GM13977 (cell line): Measurements from ENCODE around the gene MORF4L1.

ENCODE experiments used
- DNase-seq: peaks from one replicate; pipeline ENCODE4 v3.0.0; 2012; ENCODE audit warnings: low spot score
- in situ Hi-C: fragments of 300-500 bp; cut with MboI; formaldehyde crosslinking; loops from one replicate; pipeline ENCODE4 v1.12.0; 2022; ENCODE audit warnings: low sequenced_read_pairs, low pct_unique_long_range_greater_than_20kb, mixed read lengths, inconsistent platforms; ENCODE audit not compliant: unreplicated experiment
- TF ChIP-seq, protein P1 (sequence below): IDR thresholded peaks from 2 replicates; pipeline ENCODE4 v1.5.1; 2012; ENCODE audit warnings: mild to moderate bottlenecking, control low read depth; ENCODE audit not compliant: insufficient read depth; ENCODE audit errors: extremely low read depth, missing control alignments

MORF4L1 gene

DNA sequence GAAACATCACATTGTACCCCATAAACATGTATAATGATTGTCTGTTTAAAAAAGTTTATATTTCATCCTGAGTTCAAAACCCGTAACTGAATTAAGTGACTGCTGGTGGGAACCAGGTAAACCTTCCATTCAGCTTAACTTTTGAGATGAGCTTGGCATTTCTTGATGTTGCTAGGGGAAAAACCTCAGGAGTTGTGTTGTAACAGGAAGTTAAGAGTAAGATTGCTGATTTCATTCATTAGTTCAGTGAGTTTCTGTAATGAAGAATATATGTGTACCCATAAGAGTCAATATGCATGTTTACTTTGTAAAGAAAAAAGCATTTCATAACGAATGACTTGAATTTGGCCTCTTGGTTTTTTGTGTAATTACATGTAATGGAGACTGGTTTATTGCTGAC is 39.6 kb downstream of the MORF4L1 start:
- DNase-seq = no peak
- in situ Hi-C loops = loop anchor here (10.0 kb wide), 2 partner anchors 72 to 272 kb away; no protein-coding TSS in a partner anchor
- TF ChIP-seq, protein P1, sequence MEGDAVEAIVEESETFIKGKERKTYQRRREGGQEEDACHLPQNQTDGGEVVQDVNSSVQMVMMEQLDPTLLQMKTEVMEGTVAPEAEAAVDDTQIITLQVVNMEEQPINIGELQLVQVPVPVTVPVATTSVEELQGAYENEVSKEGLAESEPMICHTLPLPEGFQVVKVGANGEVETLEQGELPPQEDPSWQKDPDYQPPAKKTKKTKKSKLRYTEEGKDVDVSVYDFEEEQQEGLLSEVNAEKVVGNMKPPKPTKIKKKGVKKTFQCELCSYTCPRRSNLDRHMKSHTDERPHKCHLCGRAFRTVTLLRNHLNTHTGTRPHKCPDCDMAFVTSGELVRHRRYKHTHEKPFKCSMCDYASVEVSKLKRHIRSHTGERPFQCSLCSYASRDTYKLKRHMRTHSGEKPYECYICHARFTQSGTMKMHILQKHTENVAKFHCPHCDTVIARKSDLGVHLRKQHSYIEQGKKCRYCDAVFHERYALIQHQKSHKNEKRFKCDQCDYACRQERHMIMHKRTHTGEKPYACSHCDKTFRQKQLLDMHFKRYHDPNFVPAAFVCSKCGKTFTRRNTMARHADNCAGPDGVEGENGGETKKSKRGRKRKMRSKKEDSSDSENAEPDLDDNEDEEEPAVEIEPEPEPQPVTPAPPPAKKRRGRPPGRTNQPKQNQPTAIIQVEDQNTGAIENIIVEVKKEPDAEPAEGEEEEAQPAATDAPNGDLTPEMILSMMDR = no peak

DNA sequence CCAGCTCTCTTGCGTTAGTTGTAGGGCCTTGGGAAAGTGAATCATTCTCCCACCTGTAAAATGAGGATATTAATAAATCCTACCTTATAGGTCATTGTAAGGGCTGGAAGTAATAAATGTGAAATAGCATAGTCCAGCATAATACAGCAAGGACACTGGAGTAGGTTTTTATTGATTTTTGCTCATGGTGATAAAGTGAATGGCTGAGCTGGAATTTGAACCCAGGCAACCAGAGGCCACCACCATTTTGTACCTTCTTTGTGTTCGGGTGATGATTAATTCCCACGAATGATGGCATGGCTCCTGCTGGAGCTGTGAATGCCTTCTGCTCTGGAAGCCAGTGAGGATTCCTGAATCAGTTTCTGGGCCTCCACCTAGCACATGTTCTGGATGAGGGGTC is 40.3 kb downstream of the MORF4L1 start:
- TF ChIP-seq, protein P1 = no peak
- in situ Hi-C loops = loop anchor here (10.0 kb wide), 2 partner anchors 72 to 272 kb away; no protein-coding TSS in a partner anchor
- no peak for DNase-seq

DNA sequence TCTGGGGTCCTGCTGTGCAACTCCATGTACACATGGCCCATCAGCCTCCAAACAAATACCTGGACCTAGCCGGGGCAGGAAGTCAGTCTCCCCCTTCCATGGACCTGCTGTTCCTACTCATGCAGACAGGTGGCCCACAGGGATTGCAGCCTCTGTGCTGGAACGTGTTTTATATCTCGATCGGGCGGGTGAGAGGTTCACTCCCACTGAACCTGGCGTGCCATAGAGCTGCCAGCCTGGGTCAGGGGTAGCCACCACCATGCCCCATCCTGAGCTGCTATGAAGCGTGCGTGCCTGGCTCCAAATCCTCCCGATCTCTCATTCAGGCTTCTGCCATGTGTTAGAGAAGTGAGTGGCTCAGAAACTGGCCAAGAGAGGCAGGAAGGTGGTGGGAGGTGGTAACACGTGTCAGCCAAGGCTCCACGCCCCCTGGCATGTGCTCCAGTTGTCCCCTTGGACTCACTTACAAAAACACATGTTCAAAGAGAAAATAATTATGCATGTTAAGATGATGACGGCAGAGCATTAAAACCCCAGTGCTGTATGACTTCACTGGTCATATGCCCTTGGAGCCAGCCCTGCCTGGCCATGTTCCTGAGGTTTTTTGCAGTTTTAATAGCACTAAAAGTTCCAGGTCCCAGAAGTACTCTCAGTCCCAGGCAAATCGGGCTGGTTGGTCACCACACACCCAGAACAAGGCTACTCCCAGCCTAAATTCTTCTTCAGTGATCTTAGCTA is 41.5 kb downstream of the MORF4L1 start:
- TF ChIP-seq, protein P1 = no peak
- no peak for DNase-seq
- in situ Hi-C loops = loop anchor here (10.0 kb wide), 2 partner anchors 71 to 271 kb away; no protein-coding TSS in a partner anchor

DNA sequence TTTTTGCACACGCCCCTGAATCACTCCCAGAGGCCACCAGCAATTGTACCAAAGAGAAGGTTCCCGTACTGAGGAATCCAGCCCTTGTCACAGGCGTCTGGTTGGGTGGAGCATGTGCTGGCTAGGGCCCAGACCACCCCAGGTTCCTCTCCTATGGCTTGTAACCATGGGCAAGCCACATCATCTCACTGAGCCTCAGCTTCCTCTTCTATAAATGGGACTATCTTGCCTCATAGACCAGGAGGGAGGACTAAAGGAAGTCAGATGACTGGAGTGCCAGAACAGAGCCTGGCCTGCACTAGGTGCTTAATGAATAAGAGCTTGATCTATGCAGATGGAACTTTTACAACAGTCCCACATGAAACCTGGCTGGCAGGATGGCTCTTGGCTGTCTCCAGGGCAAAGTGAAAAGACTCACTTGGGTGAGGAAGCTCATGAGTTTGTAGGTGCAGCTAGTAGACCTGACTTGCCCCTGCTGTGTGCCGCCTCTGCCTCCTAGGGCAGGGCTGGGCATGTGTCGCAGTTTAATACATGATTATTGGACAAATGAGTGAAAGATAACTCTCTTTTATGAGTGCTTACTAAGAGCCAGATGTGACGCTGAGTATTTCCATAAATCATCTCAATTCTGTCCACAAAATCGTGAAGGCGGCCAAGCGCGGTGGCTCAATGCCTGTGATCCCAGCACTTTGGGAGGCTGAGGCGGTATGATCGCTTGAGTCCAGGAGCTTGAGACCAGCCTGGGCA is 42.8 kb downstream of the MORF4L1 start:
- in situ Hi-C loops = loop anchor here (10.0 kb wide), 2 partner anchors 69 to 269 kb away; no protein-coding TSS in a partner anchor
- DNase-seq = no peak

DNA sequence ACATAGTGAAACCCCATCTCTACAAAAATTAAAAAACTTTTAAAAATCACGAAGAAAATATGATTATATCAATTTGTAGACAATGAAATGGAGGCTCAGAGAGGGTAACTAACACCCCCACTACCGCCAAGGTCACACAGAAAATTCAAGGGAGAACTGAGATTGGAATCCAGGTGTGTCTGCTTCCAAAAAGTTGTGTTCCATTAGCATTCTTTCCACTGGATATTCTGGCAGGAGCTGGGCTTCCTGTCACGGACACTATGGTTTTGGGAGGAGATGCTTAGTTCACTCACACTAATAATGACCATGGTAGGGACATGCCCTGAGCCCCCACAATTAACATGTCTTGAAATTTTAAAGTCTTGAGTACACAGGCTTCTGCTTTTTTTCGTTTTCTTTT is 43.4 kb downstream of the MORF4L1 start:
- no peak for DNase-seq
- TF ChIP-seq, protein P1 = no peak
- in situ Hi-C loops = loop anchor here (10.0 kb wide), 2 partner anchors 69 to 269 kb away; no protein-coding TSS in a partner anchor

More for the DNA sequence above, 42.8 kb downstream of the MORF4L1 start:
- TF ChIP-seq, protein P1 = no peak

DNA sequence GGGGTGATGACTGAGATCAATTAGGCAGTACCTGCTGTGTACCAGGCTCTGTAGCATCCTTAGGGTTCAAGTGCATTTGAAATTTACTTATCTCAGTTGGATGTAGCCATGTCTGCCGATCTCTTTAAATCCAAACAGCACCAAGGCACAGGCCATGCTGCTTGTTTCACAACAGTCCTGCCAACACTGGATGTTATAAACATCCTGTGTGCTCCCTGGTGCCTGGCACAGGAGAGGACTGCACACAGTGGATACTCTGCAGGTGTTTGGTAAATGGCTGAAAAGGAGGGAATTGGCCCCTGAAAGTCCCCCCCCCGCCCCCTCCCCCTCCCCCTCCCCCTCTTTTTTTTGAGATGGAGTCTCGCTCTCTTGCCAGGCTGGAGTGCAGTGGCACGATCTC is 45.2 kb downstream of the MORF4L1 start:
- DNase-seq = no peak
- in situ Hi-C loops = loop anchor here (10.0 kb wide), 2 partner anchors 67 to 267 kb away; no protein-coding TSS in a partner anchor

More for the DNA sequence above, 45.2 kb downstream of the MORF4L1 start:
- TF ChIP-seq, protein P1 = no peak
